HK-2 (cell line): ENCODE data around the gene CFAP61.

Experiments used
- DNase-seq: peaks from one replicate; pipeline ENCODE4 v3.0.0-alpha.2; 2018; ENCODE audit not compliant: unreplicated experiment

The CFAP61 gene

GRCh38 chr20:20031790-20032189, 20.5 kb upstream of the CFAP61 start:
- DNase-seq, result no peak

GRCh38 chr20:20034486-20034885, 17.8 kb upstream of the CFAP61 start:
- DNase-seq, result no peak

GRCh38 chr20:20036756-20037155, 15.6 kb upstream of the CFAP61 start:
- no peak for DNase-seq

- no peak for DNase-seq
Observed at GRCh38 chr20:20037960-20038359, 14.4 kb upstream of the CFAP61 start.

GRCh38 chr20:20038586-20038985, 13.7 kb upstream of the CFAP61 start:
- no peak for DNase-seq

GRCh38 chr20:20039752-20040387, 12.5 kb upstream of the CFAP61 start:
- no peak for DNase-seq

GRCh38 chr20:20051767-20052073, 612 bp upstream of the CFAP61 start:
- DNase-seq, result no peak

- DNase-seq, result no peak
Observed at GRCh38 chr20:20060234-20060998, 8.1 kb downstream of the CFAP61 start.

GRCh38 chr20:20063941-20064702, 11.8 kb downstream of the CFAP61 start:
- DNase-seq, result no peak

GRCh38 chr20:20065361-20065760, 13.0 kb downstream of the CFAP61 start:
- no peak for DNase-seq

- DNase-seq, result no peak
Observed at GRCh38 chr20:20070871-20071726, 18.8 kb downstream of the CFAP61 start.

GRCh38 chr20:20073801-20074371, 21.6 kb downstream of the CFAP61 start:
- peak; percentile 21 for DNase-seq

- no peak for DNase-seq
Observed at GRCh38 chr20:20075032-20075431, 22.7 kb downstream of the CFAP61 start.

- peak; percentile 16 for DNase-seq
Observed at GRCh38 chr20:20076297-20077065, 24.1 kb downstream of the CFAP61 start.

- DNase-seq, result no peak
Observed at GRCh38 chr20:20078041-20078440, 25.7 kb downstream of the CFAP61 start.

GRCh38 chr20:20079102-20079784, 26.9 kb downstream of the CFAP61 start:
- DNase-seq, result no peak

GRCh38 chr20:20083807-20084206, 31.5 kb downstream of the CFAP61 start:
- DNase-seq, result no peak

GRCh38 chr20:20084296-20084752, 32.0 kb downstream of the CFAP61 start:
- DNase-seq, result no peak

- DNase-seq, result no peak
Observed at GRCh38 chr20:20085071-20085470, 32.7 kb downstream of the CFAP61 start.

GRCh38 chr20:20085812-20086211, 33.5 kb downstream of the CFAP61 start:
- DNase-seq, result no peak
